Stomach smooth muscle (tissue), 2 donors: ENCODE results near the gene NUP153.
A peak's percentile ranks its signal among the peaks of the same experiment; 100 is the strongest.
"Not testable (repeated sequence)": the region's sequence is repeated elsewhere in the genome, so short reads cannot be mapped to it uniquely, and the experiment has no call there.

Experiments
- H3K27ac ChIP-seq: one replicate; pipeline ENCODE4 v1.7.0; 2013; ENCODE audit warnings: mild to moderate bottlenecking, low read length, inconsistent platforms
- H3K27me3 ChIP-seq, 2 donors: one replicate each; pipeline ENCODE4 v1.7.0; 2013; ENCODE audit warnings: low read length in 2 of 2; ENCODE audit not compliant: insufficient read depth in 2 of 2, control insufficient read depth in 1 of 2
- H3K36me3 ChIP-seq, 2 donors: one replicate each; pipeline ENCODE4 v1.7.0; 2013; ENCODE audit warnings: low read length in 2 of 2; ENCODE audit not compliant: control insufficient read depth in 2 of 2, insufficient read depth in 2 of 2
- H3K4me1 ChIP-seq: one replicate; pipeline ENCODE4 v1.7.0; 2013; ENCODE audit warnings: low read length; ENCODE audit not compliant: control insufficient read depth, insufficient read depth
- H3K4me3 ChIP-seq, 2 donors: one replicate each; pipeline ENCODE4 v1.7.0; 2013; ENCODE audit warnings: low read length in 2 of 2
- H3K9ac ChIP-seq, 2 donors: one replicate each; pipeline ENCODE4 v1.7.0; 2013; ENCODE audit warnings: low read length in 2 of 2, mild to moderate bottlenecking in 1 of 2
- H3K9me3 ChIP-seq, 2 donors: one replicate each; pipeline ENCODE4 v1.7.0; 2013; ENCODE audit warnings: low read length in 2 of 2; ENCODE audit not compliant: control insufficient read depth in 2 of 2
- donor health status: healthy.
- donor health status: Pancreatic carcinoma.

Gene NUP153

GRCh38 chr6:17601386-17601703 is 105.4 kb downstream of the NUP153 start:
- peaks cover 1 to 9% of the 10 kb centered on the region in 2 donors for H3K36me3 ChIP-seq
- H3K27ac ChIP-seq, result peak overlapping the region; percentile 89
- no peaks in the 10 kb centered on the region for H3K27me3 ChIP-seq
- peaks cover 6% of the 10 kb centered on the region for H3K4me1 ChIP-seq
- peak overlapping the region; percentile 73 to 88 for H3K9ac ChIP-seq
- H3K9me3 ChIP-seq, result no peaks in the 10 kb centered on the region
- H3K4me3 ChIP-seq, result peak overlapping the region; percentile 89 to 95

- no peaks in the 10 kb centered on the region for H3K9me3 ChIP-seq
- H3K4me3 ChIP-seq, result peak overlapping the region; percentile 89 to 95
- H3K36me3 ChIP-seq, result peaks cover 0 to 8% of the 10 kb centered on the region in 2 donors
- H3K27ac ChIP-seq, result peak overlapping the region; percentile 89
- peaks cover 6% of the 10 kb centered on the region for H3K4me1 ChIP-seq
- H3K9ac ChIP-seq, result peak overlapping the region; percentile 73 to 88
- H3K27me3 ChIP-seq, result no peaks in the 10 kb centered on the region
Measured at GRCh38 chr6:17600527-17601385, 106.0 kb downstream of the NUP153 start.

DNA sequence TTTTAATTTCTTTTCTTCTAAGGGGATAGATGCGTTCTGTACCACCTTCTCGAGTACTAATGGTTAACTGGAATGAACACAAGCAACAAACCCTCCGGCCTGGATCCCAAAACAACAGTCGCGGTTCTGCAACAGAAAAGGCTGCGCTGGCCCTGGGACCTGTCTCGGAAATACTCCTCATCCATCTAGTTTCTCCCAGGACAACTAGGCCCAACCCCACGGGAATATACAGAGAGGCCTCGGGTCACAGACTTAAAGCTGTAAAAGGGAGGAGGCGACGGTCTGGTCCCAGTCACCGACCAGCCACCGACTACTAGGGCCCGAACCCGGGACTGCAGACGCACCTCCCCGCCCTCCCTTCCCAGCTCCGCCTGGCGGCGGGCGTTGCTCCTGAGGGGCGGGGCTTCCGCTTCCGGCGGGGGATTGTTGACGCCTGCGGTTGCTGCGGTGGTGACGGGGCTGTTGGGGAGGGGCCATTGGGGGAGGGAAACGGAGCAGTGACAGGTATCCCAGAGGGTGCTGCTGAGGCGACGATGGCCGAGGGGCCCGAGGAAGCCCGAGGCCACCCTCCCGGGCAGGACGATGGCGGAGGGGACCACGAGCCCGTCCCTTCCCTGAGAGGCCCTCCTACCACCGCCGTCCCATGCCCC is 106.7 kb downstream of the NUP153 start, which contains the start of gene FAM8A1:
Gene FAM8A1, plus strand, starts transcription at position 426 of the 650 bp plus-strand sequence. Its CDS starts 108 bp downstream, at position 534.
- Histone ChIP-seq H3K4me3 (peak within 1 kb of the TSS; percentile 89 to 95), H3K4me1 (peaks cover 6% of the 10 kb centered on the region), H3K27ac (peak within 1 kb of the TSS; percentile 89), H3K27me3 (no peaks in the 10 kb centered on the region), H3K9me3 (no peaks in the 10 kb centered on the region), H3K36me3 (peaks cover 0 to 8% of the 10 kb centered on the region in 2 donors), H3K9ac (peak within 1 kb of the TSS; percentile 73 to 88)

DNA sequence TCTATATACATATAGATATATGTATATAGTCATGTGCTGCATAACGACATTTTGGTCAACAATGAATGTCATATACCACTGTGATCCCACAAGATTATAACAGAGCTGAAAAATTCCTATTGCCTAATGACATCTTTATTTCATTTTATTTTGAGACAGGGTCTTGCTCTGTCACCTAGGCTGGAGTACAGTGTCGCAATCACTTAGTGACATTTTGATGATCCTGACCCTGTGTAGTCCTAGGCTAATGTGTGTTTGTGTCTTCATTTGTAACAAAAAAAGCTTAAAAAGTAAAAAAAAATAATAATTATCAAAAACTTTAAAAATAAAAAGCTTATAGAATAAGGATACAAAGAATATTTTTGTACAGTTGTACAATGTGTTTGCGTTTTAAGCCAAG is 110.6 kb downstream of the NUP153 start:
- Histone ChIP-seq H3K4me3 (no peak overlapping the region), H3K4me1 (peaks cover 4% of the 10 kb centered on the region), H3K9ac (no peak overlapping the region), H3K27me3 (no peaks in the 10 kb centered on the region), H3K36me3 (no peaks in the 10 kb centered on the region), H3K27ac (no peak overlapping the region), H3K9me3 (no peaks in the 10 kb centered on the region)

GRCh38 chr6:17593246-17593645 is 113.5 kb downstream of the NUP153 start:
- H3K27me3 ChIP-seq, result no peaks in the 10 kb centered on the region
- H3K4me1 ChIP-seq, result no peaks in the 10 kb centered on the region
- H3K9ac ChIP-seq, result no peak overlapping the region
- no peak overlapping the region for H3K4me3 ChIP-seq
- H3K27ac ChIP-seq, result no peak overlapping the region
- no peaks in the 10 kb centered on the region for H3K36me3 ChIP-seq
- H3K9me3 ChIP-seq, result no peaks in the 10 kb centered on the region

DNA sequence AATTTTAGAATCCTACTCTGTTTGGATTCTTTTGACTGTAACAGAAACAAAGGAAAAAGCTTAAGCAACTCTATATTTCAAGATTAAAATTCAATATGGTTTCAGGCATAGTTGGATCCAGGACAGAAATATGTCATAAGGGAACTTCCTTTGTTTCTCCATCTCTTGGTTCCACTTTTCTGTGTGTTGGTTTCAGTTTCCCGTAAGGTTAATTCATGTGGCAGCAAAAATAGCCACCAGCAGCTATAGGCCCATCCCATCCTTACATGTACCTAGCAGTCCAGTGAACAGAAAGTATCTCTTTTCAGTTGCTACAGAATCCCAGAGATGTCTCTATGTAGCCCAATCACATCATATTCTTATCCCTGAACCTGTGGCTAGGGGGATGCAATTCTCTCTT is 115.4 kb downstream of the NUP153 start:
- Histone ChIP-seq H3K4me1 (no peaks in the 10 kb centered on the region), H3K9me3 (no peaks in the 10 kb centered on the region), H3K27ac (no peak overlapping the region), H3K27me3 (no peaks in the 10 kb centered on the region), H3K36me3 (no peaks in the 10 kb centered on the region), H3K9ac (no peak overlapping the region), H3K4me3 (no peak overlapping the region)

GRCh38 chr6:17589406-17590096 is 117.2 kb downstream of the NUP153 start:
- no peak overlapping the region for H3K27ac ChIP-seq

DNA sequence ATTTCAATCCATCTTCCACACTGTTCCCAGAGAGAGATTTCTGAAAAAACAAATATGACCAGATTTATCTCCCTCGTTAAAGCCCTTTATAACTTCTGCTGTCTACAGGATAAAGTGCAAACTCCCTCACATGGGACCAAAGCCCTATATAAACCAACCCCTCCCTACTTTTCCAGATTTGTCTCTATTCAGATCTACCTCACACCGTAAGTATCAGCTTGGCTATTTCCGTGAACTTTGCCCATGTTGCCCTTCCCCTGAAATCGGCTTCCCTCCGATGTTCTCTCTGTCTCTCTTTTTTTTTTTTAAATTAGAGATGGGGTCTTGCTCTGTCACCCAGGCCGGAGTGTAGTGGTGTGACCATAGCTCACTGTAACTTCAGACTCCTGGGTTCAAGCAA is 118.7 kb downstream of the NUP153 start:
- Histone ChIP-seq H3K36me3 (no peaks in the 10 kb centered on the region), H3K27me3 (no peaks in the 10 kb centered on the region), H3K9me3 (no peaks in the 10 kb centered on the region), H3K9ac (no peak overlapping the region), H3K4me3 (no peak overlapping the region), H3K27ac (no peak overlapping the region), H3K4me1 (peaks cover 3% of the 10 kb centered on the region)

More at GRCh38 chr6:17589406-17590096, 117.2 kb downstream of the NUP153 start:
- Histone ChIP-seq H3K4me3 (no peak overlapping the region), H3K36me3 (no peaks in the 10 kb centered on the region), H3K9me3 (no peaks in the 10 kb centered on the region), H3K9ac (no peak overlapping the region), H3K27me3 (no peaks in the 10 kb centered on the region), H3K4me1 (no peaks in the 10 kb centered on the region)

GRCh38 chr6:17586623-17587022 is 120.1 kb downstream of the NUP153 start:
- not testable (repeated sequence) for H3K9ac ChIP-seq

DNA sequence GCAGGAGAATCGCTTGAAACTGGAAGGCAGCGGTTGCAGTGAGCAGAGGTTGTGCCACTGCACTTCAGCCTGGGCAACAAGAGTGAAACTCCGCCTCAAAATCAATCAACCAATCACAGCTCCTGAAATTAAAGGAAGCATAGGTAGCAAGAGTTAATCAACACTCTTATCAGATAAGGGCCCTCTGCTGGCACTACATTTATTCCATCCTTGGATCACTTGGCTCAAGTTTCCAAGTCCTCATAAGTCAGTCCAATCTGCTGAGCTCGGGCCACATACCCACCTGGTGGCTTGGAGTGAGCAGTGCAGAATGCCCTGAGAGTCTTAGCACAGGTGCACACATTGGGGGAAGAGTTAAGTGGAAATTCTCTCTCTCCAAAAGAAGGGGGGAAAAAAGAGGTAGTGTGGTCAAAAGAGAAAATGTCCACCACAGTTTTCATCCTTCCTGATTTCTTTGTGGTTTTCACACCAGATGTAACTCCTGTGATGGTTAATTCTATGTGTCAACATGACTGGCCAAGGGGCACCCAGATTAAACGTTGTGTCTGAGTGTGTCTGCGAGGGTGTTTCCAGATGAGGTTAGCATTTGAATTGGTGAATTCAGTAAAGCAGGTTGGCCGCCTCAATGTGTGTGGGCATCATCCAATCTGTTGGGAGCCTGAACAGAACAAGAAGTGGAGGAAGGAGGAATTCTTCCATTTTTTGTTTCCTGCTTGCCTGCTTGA is 120.8 kb downstream of the NUP153 start:
- Histone ChIP-seq H3K27ac (no peak overlapping the region), H3K4me3 (no peak overlapping the region), H3K4me1 (peaks cover 3% of the 10 kb centered on the region), H3K9ac (no peak overlapping the region), H3K9me3 (no peaks in the 10 kb centered on the region), H3K36me3 (no peaks in the 10 kb centered on the region), H3K27me3 (no peaks in the 10 kb centered on the region)

More at GRCh38 chr6:17586623-17587022, 120.1 kb downstream of the NUP153 start:
- not testable (repeated sequence) for H3K9me3 ChIP-seq, H3K4me3 ChIP-seq, H3K27me3 ChIP-seq, H3K36me3 ChIP-seq, H3K27ac ChIP-seq, H3K4me1 ChIP-seq
